ENCODE results near the gene DNAJB8.

The DNAJB8 gene

DNA sequence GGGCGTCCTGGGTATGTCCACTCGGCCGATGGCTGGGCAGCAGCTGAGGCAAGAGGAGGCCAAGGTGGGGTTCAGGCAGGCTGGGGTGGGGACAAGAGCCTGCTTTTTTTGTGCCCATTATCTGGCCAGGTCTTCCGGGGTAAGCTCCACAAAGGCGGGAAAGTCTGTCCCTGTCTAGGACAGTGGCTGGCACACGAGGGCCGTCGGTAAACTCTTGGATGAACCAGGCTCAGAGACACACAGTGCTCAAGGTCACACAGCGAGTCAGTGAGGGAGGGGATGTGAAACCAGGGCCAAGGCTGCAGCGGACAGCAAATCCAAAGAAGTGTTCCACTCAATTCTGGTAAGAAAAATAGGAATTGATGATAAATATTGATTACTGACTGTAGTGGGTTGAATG lies 2.9 kb downstream of the DNAJB8 start:
- no peak for DNase-seq

DNA sequence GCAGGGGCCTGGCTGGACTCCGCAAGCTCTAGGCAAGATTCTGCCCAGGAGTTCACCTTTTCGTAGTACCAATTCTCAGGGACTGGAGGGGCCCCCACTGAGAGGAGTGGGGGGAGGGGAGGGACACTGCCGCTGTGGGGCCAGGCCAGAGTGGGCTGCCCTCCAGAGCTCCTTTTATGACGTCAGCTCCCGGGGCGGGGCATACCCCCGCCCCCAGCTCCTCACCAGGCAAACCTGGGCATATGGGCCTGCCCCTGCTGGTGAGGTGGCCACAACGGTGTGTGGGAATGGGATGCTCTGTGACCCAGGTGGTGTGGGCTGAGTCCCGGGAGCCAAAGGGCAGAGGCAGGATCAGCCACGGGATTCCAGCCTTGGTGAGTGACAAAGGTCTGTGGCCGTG lies 3.3 kb downstream of the DNAJB8 start:
- no peak for DNase-seq

DNA sequence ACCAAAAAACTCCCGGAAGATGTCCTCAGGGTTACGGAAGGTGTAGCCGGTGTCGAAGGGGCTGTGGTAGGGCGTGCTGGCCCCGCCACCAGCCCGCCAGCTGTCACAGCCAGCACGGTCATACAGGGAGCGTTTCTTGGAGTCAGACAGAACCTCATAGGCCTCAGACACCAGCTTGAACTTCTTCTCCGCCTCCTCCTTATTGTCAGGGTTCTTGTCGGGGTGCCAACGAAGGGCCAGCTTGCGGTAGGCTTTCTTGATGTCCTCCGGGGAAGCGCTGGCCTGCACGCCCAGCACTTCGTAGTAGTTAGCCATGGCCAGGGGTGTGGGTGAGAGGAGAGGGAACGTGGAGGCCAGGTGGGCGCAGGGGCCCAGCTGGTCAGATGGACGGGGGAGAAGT lies 3.8 kb downstream of the DNAJB8 start:
- DNase-seq, result no peak

DNA sequence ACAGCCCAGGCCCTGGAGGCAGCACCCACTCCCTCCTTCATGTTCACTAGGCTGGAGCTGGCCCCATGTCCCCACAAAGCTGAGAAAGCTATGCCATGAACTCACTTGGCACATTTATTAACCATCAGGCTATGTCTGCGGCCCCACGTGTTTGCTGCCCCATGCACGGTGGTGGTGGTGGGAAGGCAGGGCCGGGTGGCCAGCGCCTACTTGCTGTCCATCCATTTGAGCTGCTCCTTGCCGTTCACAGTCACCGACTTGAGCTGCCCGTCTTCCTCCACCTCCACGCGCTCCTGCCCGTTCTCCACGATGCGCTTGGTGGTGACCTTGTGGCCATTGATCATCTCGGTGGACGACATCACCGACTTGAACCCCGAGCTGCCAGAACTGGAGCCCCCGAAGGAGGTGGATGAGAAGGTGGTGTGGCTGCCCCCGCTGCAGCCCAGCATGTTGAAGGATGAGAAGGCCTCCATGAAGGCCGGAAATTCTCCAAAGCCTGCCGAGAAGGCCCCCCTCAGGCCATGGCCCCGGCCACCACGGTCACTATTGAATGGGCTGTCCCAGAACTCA lies 4.3 kb downstream of the DNAJB8 start:
- DNase-seq, result no peak

DNA sequence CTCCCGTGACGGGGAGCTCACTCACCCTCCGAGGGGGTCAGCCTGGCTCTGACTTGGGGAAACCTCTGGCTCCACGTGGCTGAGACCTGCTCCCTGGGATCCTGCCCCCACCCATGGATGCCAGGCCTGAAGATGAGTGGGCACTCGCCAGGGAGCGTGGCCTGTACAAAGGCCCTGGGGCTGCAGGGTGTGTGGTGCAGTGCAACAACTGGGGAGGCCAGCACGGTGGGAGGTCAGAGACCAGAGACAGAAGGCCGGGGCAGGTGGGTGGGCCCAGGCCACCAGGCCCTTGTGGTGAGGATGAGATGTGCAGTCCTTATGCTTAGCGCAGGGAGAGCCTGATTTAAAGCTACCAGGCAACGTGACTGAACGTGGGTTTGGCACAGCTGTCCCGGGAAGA lies 5.0 kb downstream of the DNAJB8 start:
- DNase-seq, result no peak

DNA sequence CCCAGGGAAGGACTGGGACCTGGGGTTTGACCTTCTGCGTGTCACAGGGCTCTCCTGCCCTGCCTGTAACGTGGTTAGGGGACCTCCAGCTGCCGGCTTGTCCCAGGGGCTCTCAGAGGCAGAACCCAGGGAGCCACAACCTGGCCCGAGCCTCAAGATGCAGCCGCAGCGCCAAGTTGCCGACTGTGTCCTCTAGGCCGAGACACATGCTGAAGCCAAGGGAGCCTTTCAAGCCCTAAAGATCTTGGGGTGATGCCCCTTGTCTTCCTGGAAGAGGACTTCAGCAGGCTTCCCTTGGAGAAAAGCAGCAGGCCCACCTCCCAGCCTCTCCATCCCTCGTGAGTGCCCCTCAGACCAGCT lies 7.2 kb downstream of the DNAJB8 start:
- no peak for DNase-seq

DNA sequence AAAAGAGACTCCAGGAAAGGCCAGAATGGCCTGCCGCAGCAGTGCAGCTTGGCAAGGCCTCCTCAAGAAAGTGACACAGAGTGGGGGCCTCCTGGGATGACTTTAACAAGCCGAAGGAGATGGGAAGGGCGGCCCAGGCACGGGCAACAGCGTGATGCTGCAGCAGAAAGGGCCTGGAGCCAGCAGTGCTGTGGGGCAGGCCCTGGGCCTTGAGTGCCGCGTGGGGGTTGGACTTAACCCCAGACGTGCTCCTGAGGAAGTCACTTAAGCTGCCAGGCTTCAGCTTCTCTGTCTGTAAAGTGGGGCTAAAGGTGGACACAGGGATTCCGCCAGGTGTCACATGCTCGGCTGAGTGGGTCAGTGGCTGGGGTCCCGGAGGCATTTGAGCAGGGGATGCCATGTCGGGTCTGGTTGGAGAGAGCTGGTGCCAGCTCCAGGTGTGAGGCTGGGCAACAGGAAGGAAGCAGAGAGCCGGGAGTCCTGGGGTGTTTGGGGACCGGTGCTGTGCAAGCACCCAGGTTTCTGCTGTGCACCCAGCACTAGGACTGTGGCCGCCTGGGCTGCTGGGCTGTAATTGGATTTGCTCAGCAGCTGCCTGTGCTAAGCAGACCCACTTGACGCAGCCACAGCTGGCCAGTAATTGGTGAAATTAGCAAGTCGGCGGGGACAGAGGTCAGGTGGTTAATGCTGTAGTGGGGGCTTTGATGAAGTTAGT lies 7.8 kb downstream of the DNAJB8 start:
- DNase-seq, result no peak

DNA sequence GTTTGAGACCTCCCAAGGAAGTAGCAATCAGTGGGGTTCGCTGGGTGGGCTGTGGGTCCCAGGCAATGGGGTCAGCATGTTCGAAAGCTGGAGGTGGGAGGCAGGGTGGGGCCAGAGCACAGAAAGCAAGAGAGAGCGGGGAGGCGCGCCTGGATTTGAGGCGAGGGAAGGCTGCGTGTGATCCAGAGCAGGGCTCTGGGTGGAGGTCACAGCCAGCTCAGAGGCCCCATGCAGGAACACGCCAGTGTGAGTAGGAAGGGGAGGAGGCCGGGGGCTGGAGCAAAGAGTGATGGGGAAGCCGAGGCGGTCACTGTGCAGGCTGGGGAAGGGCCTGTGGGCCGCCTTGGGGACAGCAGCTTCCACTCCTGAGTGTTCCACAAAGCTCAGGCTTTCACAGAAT lies 8.8 kb downstream of the DNAJB8 start:
- DNase-seq, result no peak

DNA sequence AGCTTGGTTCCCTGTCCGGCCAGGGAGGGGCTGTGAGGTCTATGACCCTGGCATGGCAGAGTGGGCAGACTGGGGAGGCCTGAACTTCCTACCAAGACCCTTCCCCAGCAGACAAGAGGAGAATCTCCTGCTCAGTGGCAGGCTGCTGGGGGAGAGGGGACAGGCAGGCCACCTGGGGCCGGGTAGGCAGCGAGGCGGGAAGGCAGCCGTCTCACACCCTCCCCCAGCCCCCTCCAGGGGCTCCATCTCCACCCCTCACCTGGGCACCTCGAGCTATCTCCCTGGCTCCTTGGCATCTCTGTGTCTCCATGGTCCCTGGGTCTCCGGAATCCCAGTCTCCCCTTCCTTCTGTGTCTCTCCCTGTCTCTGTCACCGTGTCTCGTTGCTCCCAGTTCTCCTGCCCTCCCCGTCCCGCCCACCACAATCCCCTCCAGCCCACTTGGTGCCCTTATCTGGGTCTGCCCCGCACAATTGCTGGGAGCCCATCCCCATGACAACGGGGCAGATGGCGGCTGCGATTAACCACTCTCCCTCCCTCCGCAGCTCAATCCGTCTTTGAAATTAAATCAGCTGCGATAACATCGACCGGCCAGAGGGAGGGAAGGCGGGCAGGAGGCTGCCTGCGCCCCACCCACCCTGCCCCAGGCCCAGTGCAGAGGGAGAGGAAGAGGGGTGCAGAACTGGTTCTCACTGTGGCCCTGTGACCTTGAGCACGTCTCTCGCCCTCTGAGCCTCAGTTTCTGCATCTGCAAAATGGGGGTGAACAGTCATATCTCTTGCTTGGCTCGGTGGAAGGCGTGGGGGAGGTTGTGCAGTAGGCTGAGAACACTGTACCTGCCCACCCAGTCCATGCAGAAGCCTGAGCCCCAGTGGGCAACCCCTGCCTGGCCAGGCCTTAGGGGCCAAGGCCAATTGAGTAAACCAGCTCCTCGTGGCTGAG lies 9.6 kb downstream of the DNAJB8 start:
- DNase-seq, result no peak

DNA sequence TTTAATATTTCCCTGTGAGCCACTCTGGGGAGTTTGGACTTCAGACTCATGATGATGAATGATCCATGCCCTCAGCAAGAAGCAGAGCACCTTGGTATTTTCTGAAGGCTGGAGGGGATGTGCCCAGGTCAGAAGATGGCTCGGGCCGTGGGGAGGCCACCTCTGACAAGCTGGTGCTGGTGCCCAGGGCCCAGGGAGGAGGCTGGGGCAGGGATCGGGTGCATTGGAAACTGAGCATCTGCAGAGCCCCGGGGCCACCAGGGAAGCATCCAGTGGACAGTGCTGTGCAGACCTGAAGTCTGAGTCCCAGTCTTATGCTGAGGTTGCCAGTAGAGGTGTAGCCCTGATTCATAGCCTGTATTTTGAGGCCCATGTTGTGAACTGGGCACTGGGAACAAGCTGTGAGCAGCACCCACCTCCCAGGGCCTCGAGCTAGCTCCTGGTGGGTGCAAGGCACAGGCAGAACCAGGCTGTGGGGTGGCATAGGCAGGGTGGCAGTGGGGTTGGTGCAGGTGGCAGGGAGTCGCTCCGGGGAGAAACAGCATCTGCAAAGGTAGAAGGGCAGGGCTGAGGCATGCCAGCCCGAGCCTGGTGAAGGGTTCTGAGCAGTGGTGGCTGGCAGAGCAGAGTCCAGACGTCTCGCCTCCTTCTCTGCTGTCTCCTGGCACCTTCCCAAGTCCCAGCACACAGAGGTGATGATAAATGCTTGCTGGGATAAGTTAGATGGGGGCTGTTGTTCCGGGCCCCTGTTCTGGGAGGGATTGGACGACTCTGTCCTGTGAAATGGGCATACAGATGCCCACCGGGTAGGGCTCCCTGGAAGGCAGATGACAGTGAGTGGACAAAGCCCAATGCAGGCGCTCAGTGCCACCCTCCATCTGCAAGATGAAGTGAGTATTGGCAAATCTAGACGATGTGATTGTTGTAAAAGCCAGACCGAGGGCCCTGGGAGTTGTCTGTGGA lies 10.6 kb downstream of the DNAJB8 start:
- no peak for DNase-seq

DNA sequence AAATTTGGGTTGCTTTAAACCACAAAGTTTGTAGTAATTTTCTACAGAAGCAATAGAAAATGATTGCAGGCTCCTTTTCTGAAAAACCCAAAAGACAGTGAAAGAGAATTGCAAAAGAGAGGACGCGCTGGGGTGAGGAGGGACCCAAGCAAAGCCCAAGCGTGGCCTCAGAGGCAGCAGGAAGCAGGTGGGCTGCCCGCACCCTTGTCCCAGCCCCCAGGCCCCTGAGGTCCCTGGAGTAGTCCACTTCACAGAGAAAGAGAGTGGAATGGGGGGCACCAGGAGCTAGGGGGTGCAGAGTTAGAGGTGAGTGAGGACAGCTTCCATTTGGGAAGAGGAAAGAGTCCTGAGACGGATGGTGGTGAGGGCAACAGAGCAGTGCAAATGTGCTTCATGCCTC lies 11.6 kb downstream of the DNAJB8 start:
- DNase-seq, result no peak

DNA sequence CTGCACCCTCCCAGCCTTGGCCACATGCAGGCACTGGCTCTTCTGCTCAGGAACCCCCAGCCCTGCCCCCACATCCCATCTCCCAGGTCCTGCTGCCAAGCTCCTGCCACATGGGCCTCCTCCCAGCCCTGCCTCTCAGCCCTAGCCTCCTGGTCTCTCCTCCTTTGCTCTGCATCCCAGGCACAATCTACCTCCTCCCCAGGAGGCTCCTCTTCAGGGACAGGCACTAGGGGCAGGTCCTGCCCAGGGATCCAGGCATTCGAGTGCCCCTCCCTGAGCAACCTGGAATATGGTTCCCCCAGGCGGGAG lies 12.4 kb downstream of the DNAJB8 start:
- DNase-seq, result no peak

DNA sequence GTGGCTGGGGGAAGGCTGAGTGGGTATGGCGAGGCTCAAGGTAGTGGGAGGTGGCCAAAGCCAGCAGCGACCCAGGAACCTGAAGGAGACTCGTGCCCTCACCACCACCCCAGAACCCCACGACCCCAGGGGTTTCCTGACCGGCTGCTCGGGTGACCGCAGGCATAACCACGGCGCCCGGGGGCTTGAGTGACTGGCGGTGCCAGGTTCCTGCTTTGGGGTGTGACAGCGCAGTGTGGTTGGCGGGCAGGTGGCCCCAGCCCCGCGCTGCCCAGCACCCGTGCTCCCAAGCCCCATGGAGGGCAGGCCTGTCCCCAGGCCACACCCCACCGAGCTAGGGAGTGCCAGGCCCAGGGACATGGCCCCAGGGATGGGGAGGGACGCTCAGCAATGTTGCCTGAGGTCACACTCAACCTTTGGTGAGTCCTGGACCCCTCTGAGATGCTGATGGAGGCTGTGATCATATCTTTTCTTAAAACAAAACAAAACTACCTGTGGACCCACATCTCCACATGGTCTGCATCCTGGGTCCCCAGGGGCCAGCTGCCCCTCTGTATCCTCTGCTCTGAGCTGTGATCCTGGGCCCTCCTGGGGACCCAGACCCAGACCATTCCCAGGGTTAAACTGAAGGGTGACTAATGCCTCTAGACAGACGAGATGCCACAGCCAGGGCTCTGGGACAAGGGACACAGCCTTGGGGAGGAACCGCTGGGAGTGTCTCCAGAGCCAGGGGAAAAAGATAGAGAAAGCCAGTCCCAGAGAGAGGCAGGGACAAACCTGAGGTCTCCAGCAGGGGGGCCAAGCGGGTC lies 13.0 kb downstream of the DNAJB8 start:
- DNase-seq, result no peak

DNA sequence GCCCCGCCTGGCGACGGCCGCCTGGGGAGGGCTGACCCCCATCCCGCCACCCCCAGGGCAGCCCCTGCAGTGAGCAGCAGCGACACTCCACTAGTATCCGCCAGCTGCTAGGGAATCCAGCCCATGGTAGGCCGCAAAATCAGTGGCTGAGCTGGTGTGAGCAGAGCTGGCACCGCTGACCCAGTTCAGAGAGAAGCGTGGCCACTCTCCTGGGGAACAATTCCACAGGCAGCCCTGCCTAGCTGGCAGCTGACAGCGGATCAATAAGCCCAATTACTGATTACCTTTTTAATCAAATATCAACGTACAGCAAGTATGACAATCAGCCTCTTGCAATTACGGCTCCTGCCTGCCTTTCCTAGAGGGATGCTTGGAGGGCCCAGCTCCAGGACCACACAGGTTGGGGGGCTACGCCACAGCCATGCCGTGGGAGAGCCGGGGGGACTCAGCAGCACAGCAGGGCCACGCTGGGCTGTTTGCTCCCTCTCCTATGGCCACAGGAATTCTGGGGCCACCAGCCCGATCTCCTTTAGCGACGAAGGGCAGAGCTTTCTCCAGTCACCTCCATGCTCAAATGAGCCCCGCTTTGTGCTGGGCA lies 13.9 kb downstream of the DNAJB8 start:
- no peak for DNase-seq

DNA sequence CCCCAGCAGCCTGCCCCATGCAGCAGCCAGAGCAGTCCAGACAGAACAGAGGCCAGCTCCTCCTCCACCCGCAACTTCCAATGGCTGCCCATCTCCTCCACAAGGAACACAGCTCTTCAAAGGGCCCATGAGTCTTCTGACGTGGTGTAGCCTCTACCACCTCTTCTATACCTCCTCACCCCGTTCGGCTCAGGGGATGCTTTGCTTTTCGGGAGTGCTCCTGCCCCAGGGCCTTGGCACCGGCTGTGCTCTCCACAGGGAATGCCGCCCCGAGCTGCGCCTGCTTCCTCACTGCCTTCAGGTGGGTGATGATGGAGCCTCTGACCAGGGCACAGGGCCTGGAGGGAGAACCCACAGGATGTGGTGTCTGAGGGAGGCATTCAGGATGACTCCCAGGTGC lies 14.6 kb downstream of the DNAJB8 start:
- DNase-seq, result no peak

DNA sequence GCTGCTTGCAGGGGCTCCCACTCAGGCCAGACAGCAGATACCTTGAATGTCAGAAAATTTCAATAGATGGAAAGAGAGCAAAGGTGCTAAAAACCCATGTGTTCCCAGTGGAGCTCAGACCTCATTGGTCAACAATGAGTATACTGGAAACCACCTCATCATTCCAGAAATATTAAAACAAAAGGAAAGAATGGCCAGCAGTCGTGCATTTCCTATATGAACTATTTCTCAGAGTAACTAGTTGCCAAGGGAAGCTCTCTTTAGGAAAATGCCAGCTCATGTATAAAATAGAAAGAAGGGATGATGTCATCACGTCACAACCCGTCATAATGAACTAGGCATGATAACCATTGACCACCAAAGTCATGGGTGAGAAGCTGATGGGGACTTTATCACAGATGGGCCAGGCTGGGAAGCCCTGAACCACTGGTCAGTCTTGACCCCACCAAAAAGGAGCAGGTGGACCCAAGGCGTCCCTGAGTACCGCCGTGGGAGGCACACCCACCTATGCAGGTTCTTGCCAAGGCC lies 17.5 kb downstream of the DNAJB8 start:
- no peak for DNase-seq

DNA sequence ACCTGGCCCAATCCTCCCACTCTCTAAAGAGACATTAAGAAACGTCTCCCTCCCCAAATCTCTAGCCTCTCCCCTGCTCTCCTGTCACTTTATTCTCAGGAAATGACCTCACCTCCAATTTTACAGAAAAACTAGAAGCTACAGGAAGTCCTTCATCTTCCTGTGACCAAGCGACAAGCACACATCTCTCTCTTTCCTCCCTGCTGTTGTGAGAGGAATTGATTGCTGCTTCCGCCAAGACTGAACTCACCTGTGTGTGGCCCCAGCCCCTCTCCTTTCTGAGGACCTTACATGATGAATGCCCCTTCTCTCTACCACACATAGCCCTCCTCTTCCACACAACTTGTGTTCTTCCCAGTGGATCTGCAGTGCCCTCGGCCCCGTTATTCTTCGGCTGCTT lies 18.2 kb downstream of the DNAJB8 start:
- peak in 1 of 5 donors; percentile 84 for DNase-seq

DNA sequence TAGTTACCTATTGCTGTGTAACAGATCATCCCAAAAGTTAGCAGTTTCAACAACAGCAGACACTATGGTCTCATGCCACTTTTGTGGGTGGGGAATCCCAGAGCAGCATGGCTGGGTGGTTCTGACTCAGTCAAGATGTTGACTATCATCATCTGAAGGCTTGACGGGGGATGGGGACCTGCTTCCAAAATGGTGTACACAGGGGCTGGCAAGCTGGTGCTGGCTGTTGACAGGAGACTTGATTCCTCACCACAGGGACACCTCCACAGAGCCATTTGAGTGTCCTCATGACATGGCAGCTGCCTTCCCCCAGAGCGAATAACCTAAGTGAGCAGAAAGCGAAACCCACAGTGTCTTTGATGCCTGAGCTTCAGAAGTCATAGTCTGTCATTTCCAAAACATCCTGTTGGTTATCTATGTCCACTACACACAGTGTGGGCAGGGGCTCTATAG lies 19.1 kb downstream of the DNAJB8 start:
- DNase-seq, result peak in 1 of 5 donors; percentile 86

DNA sequence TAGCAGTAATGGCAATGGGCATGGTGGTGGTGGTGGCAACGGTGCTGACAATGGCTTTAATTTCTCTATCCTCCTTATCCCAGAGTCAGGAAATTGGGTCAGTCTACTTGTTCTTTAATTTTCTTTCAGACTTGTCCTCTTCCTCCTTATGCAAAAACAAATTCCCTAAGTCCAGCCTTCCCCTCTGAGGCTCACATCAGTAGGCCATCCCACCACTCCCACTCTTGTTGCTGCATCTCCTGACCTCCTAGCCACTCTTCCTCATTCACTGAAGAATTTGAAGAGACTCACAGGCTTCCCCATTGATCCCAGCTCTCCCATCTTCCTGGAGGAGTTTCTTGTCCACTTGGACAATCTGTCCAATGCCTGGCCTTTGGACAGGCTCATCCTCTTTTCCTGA lies 19.9 kb downstream of the DNAJB8 start:
- DNase-seq, result no peak

DNA sequence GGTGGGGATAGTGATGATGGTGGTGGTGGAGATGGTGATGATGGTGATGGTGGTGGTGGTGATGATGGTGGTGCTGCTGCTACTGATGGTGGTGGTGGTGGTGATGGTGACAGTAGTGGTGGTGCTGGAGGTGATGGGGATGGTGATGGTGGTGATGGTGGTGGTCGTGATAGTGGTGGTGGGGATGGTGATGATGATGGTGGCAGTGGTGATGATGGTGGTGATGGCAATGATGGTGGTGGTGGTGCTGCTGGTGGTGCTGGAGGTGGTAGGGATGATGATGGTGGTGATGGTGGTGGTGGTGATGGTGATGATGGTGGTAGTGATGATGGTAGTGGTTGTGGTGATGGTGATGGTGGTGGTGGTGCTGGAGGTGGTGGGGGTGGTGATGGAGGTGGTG lies 21.3 kb downstream of the DNAJB8 start:
- DNase-seq, result no peak

DNA sequence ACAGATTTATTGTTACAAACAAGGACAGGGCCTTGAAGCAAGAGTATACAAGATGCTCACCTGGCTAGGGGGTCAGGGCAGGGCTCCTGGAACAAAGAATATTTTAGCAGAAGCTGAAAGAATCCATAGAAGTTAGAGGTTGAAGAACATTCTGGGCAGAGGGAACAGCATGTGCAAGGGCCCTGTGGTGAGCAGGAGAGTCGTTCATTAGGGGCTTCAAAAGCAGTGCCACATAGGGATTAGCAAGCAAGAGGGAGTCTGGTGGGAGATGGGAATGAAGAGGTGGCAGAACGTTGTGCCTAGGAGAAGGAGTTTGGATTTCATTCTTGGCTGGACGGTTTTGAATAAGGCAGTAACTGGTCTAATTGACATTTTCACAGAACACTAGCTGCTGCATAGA lies 22.9 kb downstream of the DNAJB8 start:
- no peak for DNase-seq

All from T-helper 1 cell (primary cell).